NT2/D1 (cell line): ENCODE data around the gene SEMA3A.

Experiments used
- SUZ12 ChIP-seq: IDR thresholded peaks from 2 replicates; pipeline ENCODE4 v1.6.1; 2011; ENCODE audit not compliant: insufficient read length, insufficient read depth; ENCODE audit errors: extremely low read depth
- YY1 ChIP-seq: IDR thresholded peaks from 2 replicates; pipeline ENCODE4 v1.6.1; 2011; ENCODE audit not compliant: insufficient read length, insufficient read depth

DNA sequence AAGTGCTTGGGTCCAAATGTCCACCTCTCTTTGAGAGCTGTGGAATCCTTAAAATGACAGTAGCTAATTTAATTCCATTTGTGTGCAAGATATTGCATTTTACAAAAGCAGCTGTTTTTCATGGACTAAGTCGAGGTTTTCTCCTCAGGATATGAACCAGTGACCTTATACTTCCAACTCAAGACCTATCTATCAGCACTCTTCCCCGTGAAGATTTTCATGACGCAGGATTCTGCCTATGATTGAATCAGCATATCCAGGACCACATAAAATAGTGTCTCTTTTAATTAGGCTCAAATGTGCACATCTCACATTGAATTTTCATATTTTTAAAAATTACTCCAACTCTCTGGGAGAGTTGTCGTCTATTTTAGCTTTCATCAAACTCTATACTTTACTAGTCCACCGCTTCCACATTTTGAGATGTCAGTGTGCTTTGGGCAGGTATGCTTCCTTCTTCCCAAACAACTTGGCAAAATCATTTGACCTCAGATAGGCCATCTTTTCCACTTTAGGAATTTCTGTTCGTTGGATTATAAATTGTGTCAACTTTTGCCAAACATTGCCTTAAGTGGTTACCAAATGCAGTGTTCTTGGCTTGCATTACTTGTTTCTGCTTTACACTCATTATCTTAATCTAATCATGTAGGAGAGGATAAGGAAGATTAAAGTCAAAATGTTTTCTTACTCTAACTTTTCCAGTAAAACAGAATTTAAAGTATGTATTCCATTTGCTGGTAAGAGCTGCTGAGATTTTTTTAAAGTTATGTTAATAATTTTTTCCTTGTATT lies 39.4 kb downstream of the SEMA3A start:
- no peak for TF ChIP-seq YY1
- TF ChIP-seq SUZ12 = no peak
